Fibroblast of the aortic adventitia (primary cell): ENCODE results near the gene SPINK1. TPM values are rescaled to one million over a fixed set of nuclear protein-coding genes. Genes with fewer than 3 reads are reported as not detected.
A peak's percentile ranks its signal among the peaks of the same experiment; 100 is the strongest.

ENCODE experiments used
- DNase-seq: peaks from one replicate; pipeline ENCODE4 v3.0.0-alpha.2; 2010; ENCODE audit warnings: low read depth
- H3K4me3 ChIP-seq: 2 replicates; pipeline ENCODE4 v1.5.1; 2011; ENCODE audit warnings: low read depth, mild to moderate bottlenecking, control low read depth, low read length, moderate library complexity
- total RNA-seq: library from RNA; depleted of rRNA; stranded (reverse); fragments of >200 nt; gene quantifications from 2 replicates; pipeline ENCODE4 v1.2.3, GENCODE V29; 2012; ENCODE audit warnings: low replicate concordance
- TF ChIP-seq, protein P1 (sequence below): IDR thresholded peaks from 2 replicates; pipeline ENCODE4 v1.5.1; 2011; ENCODE audit warnings: mild to moderate bottlenecking, low read length, control low read depth, inconsistent platforms; ENCODE audit not compliant: insufficient read depth

Gene SPINK1
- total RNA-seq, 1 donor: not detected

DNA sequence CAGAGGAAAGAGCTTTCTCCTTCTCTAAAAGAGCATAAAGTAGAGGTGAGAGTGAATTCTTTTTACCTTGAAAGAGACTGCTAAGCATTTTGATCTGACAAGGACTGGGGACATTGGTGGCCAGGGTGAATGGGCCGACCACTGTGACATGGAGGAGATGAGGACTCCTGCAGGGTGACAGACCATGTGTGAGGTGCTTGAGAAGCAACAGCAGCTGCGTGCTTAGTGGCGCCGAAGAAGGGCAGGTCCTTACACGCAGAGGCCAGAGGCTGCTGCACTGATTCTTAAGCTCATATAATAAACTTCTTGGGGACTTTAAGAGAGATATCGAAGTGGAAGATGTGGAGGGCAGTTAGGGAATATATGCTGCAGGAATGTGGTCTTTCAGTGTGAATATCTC, 40.3 kb downstream of the SPINK1 start:
- no peak for DNase-seq
- no peak overlapping the region for H3K4me3 ChIP-seq
- TF ChIP-seq, protein P1, sequence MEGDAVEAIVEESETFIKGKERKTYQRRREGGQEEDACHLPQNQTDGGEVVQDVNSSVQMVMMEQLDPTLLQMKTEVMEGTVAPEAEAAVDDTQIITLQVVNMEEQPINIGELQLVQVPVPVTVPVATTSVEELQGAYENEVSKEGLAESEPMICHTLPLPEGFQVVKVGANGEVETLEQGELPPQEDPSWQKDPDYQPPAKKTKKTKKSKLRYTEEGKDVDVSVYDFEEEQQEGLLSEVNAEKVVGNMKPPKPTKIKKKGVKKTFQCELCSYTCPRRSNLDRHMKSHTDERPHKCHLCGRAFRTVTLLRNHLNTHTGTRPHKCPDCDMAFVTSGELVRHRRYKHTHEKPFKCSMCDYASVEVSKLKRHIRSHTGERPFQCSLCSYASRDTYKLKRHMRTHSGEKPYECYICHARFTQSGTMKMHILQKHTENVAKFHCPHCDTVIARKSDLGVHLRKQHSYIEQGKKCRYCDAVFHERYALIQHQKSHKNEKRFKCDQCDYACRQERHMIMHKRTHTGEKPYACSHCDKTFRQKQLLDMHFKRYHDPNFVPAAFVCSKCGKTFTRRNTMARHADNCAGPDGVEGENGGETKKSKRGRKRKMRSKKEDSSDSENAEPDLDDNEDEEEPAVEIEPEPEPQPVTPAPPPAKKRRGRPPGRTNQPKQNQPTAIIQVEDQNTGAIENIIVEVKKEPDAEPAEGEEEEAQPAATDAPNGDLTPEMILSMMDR: no peak

- TF ChIP-seq, protein P1: no peak
Measured at GRCh38 chr5:147789820-147790219, 41.7 kb downstream of the SPINK1 start.

DNA sequence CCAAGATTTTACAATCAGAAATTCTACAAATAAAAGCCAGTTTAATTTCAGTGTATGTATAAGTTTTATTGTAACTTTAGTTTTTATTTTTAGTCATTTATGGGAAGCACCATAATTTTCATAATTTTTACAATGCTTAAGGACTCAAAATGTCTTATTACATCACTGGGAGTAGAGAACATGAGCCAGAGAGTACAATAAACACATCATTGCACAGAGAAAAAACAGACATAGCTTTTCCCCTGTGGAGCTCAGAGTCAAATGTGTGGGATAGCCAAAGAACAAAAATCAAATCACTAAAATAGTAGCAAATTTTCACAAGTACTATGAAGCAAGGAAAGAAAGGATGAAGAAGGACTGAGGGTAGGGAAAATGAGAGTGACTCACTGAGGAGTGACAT, 43.4 kb downstream of the SPINK1 start:
- DNase-seq: no peak
- TF ChIP-seq, protein P1: no peak
- H3K4me3 ChIP-seq: no peak overlapping the region

More at GRCh38 chr5:147789820-147790219, 41.7 kb downstream of the SPINK1 start:
- no peak for DNase-seq
- H3K4me3 ChIP-seq: no peak overlapping the region

DNA sequence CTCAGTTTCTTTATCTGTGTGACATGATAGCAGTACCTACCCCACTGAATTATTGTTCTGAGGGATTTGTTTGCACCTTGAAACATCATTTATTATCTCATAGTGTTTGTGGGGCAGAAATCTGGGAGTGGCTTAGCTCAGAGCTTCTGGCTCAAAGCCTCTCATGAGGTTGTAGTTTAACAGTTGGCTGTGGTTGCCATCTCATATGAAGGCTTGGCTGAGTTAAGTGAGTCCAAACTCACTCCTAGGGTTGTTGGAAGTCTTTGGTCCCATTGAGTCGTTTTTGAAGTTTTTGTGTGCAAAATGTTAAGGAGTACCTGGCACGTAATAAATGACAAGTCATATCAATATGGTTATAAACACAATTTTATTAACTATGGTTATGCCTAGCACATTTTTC, 45.3 kb downstream of the SPINK1 start:
- H3K4me3 ChIP-seq: no peak overlapping the region
- TF ChIP-seq, protein P1: no peak
- DNase-seq: no peak

DNA sequence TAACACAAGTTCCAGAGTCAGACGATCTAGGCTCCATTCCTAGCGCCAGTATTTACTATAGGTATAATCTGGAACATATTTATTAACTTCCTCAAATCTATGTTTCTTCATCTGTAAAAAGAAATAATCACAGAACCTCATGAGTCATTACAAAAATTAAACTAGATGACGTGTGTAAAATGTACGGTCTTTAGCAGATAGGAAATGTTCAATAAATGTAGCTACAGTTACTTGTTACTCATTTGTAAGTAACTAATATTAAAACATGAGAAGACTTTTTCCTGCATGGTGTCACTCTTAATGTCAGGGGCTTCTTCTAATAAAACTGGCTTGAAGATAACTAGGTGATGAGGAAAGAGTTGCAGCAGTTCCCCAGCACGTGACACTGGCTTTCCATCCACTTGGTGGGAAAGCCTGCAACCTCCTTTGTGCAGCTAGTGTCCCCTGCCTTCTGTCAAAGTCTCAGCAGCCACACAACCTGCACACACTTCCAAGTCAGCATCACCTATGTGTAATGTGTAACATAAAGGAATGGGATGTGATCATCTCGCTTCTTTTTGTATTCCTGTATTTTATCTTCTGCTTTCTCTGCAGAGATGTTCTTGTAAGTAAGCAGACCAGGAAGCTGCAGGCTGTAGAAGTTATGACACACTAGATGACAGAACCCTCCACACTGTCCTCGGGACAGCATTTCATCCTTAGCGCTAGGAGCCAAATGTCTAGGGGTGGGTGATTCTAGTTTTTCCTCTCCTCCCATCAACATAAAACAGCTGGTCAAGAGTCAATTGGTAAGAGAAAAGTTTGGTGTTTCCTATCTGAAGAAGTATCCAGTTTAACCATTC, 47.1 kb downstream of the SPINK1 start:
- TF ChIP-seq, protein P1: no peak
- no peak for DNase-seq
- no peak overlapping the region for H3K4me3 ChIP-seq

DNA sequence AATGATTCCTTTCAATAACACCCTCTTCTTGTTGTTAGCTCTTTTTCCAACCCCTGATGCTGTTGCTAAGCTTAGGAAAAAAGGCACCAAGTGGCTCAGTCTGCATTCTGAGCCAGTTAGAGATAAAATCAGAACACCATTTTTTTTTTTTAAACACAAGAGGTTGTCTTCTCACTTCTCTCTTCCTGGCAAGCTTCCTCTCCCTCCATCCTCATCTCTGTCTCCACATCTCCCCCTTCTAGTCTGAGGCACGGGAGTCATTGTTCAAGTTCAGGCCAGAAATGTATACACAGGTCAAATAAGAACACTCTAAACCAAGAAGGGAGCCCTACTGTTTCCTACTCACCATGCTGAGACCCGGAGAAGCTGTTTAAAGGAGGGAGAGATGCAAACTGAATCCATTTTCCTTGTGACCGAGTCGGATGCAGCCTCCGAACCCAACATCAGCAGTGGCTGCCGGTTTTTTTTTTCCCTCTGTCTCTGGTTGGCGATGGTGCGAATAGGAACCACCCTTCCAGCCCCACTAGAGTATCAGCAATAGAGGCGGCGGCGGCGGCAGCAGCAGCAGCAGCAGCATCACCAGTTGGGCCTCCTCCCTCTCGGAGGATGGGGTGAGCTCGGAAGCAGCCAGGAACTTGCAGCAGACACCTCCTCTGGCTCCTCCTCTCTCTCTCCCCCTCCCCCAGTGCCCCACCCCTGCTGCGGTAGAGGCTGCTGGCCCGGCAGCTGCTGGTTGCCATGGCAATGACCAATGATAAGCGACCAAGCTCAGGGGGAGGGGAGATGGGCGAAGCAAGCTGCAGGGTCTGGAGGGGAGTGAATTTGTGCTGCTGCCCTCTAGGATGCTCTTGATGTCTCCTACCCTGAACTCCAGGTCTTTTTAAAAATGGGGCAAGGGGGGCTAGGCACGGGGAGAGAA, 49.1 kb downstream of the SPINK1 start, which contains the start of gene JAKMIP2:
JAKMIP2 (minus strand) TSS at position 619 of the 919 bp plus-strand sequence. CDS start 110,922 bp downstream, outside the sequence.
- TF ChIP-seq, protein P1: no peak
- peak; percentile 55 for DNase-seq
- peak within 1 kb of the TSS; percentile 46 for H3K4me3 ChIP-seq
